Stimulated activated effector memory CD8-positive, alpha-beta T cell treated with anti-CD3 and anti-CD28 coated beads, Interleukin-12 subunit alpha, Interleukin-12 subunit beta, amount 100 ng/mL, for 72 hours (primary cell): ENCODE results near the gene COMT.

Experiments
- ATAC-seq: fragments of 150-1000 bp; cut with Tn5 transposase; 2 replicates; pipeline ENCODE4 v1.10.0; 2021
- DNase-seq, 2 donors: peaks; one replicate each; pipeline ENCODE4 v3.0.0; 2021 to 2022; ENCODE audit warnings: low spot score in 2 of 2
- H3K27ac Mint-ChIP-seq: one replicate; pipeline ENCODE4 v1.8.0; 2022; ENCODE audit warnings: mild to moderate bottlenecking, mixed read lengths
- H3K36me3 Mint-ChIP-seq: one replicate; pipeline ENCODE4 v1.8.0; 2022; ENCODE audit warnings: mild to moderate bottlenecking, mixed read lengths
- H3K4me1 Mint-ChIP-seq: one replicate; pipeline ENCODE4 v1.8.0; 2022; ENCODE audit warnings: mixed read lengths
- H3K4me3 Mint-ChIP-seq: one replicate; pipeline ENCODE4 v1.8.0; 2022; ENCODE audit warnings: mild to moderate bottlenecking, mixed read lengths
- H3K9me3 Mint-ChIP-seq: one replicate; pipeline ENCODE4 v1.8.0; 2022; ENCODE audit warnings: mixed read lengths

COMT gene

GRCh38 chr22:19995611-19996339, 54.2 kb downstream of the COMT start:
- Mint-ChIP-seq H3K4me3 (no peak overlapping the region), H3K9me3 (no peaks in the 10 kb centered on the region), H3K4me1 (no peaks in the 10 kb centered on the region), H3K36me3 (no peaks in the 10 kb centered on the region), H3K27ac (no peak overlapping the region)
- DNase-seq: no peak
- ATAC-seq: no peak

- Mint-ChIP-seq H3K4me3 (no peak overlapping the region), H3K4me1 (no peaks in the 10 kb centered on the region), H3K27ac (no peak overlapping the region), H3K36me3 (no peaks in the 10 kb centered on the region), H3K9me3 (no peaks in the 10 kb centered on the region)
- no peak for ATAC-seq
- no peak for DNase-seq
Observed at GRCh38 chr22:19996694-19997384, 55.3 kb downstream of the COMT start.

GRCh38 chr22:19997561-19998231, 56.1 kb downstream of the COMT start:
- peak; percentile 27 for ATAC-seq
- Mint-ChIP-seq H3K4me1 (no peaks in the 10 kb centered on the region), H3K27ac (no peak overlapping the region), H3K4me3 (no peak overlapping the region), H3K9me3 (no peaks in the 10 kb centered on the region), H3K36me3 (no peaks in the 10 kb centered on the region)
- DNase-seq: no peak

GRCh38 chr22:19998232-19998951, 56.8 kb downstream of the COMT start:
- Mint-ChIP-seq H3K4me3 (no peak overlapping the region), H3K4me1 (no peaks in the 10 kb centered on the region), H3K36me3 (no peaks in the 10 kb centered on the region), H3K27ac (no peak overlapping the region), H3K9me3 (peaks cover 3% of the 10 kb centered on the region)
- no peak for ATAC-seq
- no peak for DNase-seq

- H3K36me3 Mint-ChIP-seq: no peaks in the 10 kb centered on the region
- H3K4me1 Mint-ChIP-seq: no peaks in the 10 kb centered on the region
- H3K27ac Mint-ChIP-seq: no peak overlapping the region
- H3K4me3 Mint-ChIP-seq: no peak overlapping the region
- DNase-seq (no peak), ATAC-seq (no peak)
- peaks cover 9% of the 10 kb centered on the region for H3K9me3 Mint-ChIP-seq
Observed at GRCh38 chr22:19998991-19999820, 57.6 kb downstream of the COMT start.

- H3K4me3 Mint-ChIP-seq: no peak overlapping the region
- H3K9me3 Mint-ChIP-seq: peaks cover 9% of the 10 kb centered on the region
- no peaks in the 10 kb centered on the region for H3K36me3 Mint-ChIP-seq
- no peaks in the 10 kb centered on the region for H3K4me1 Mint-ChIP-seq
- no peak for ATAC-seq
- no peak overlapping the region for H3K27ac Mint-ChIP-seq
- no peak for DNase-seq
Observed at GRCh38 chr22:20000246-20001081, 58.9 kb downstream of the COMT start.

- ATAC-seq (no peak), DNase-seq (no peak)
- Mint-ChIP-seq H3K27ac (no peak overlapping the region), H3K9me3 (peaks cover 9% of the 10 kb centered on the region), H3K4me3 (no peak overlapping the region), H3K4me1 (no peaks in the 10 kb centered on the region), H3K36me3 (no peaks in the 10 kb centered on the region)
Observed at GRCh38 chr22:20001082-20001638, 59.6 kb downstream of the COMT start.

GRCh38 chr22:20002128-20002527, 60.6 kb downstream of the COMT start:
- H3K4me1 Mint-ChIP-seq: no peaks in the 10 kb centered on the region
- DNase-seq (no peak), ATAC-seq (no peak)
- H3K36me3 Mint-ChIP-seq: no peaks in the 10 kb centered on the region
- H3K4me3 Mint-ChIP-seq: no peak overlapping the region
- H3K9me3 Mint-ChIP-seq: peaks cover 9% of the 10 kb centered on the region
- no peak overlapping the region for H3K27ac Mint-ChIP-seq

GRCh38 chr22:20002636-20003035, 61.1 kb downstream of the COMT start:
- Mint-ChIP-seq H3K4me1 (no peaks in the 10 kb centered on the region), H3K9me3 (peaks cover 9% of the 10 kb centered on the region), H3K36me3 (no peaks in the 10 kb centered on the region), H3K27ac (no peak overlapping the region), H3K4me3 (no peak overlapping the region)
- ATAC-seq (no peak), DNase-seq (no peak)

- Mint-ChIP-seq H3K36me3 (no peaks in the 10 kb centered on the region), H3K4me1 (no peaks in the 10 kb centered on the region), H3K27ac (no peak overlapping the region), H3K4me3 (no peak overlapping the region), H3K9me3 (peaks cover 9% of the 10 kb centered on the region)
- ATAC-seq (no peak), DNase-seq (no peak)
Observed at GRCh38 chr22:20003304-20003703, 61.7 kb downstream of the COMT start.

- Mint-ChIP-seq H3K36me3 (no peaks in the 10 kb centered on the region), H3K9me3 (peaks cover 9% of the 10 kb centered on the region), H3K4me3 (no peak overlapping the region), H3K27ac (no peak overlapping the region), H3K4me1 (no peaks in the 10 kb centered on the region)
- ATAC-seq (no peak), DNase-seq (no peak)
Observed at GRCh38 chr22:20004464-20004863, 62.9 kb downstream of the COMT start.

GRCh38 chr22:20008221-20008995, 66.8 kb downstream of the COMT start:
- ATAC-seq (no peak), DNase-seq (no peak)
- no peak overlapping the region for H3K4me3 Mint-ChIP-seq
- H3K27ac Mint-ChIP-seq: peak overlapping the region; percentile 78
- no peaks in the 10 kb centered on the region for H3K4me1 Mint-ChIP-seq
- H3K9me3 Mint-ChIP-seq: peaks cover 6% of the 10 kb centered on the region
- H3K36me3 Mint-ChIP-seq: no peaks in the 10 kb centered on the region

GRCh38 chr22:20009018-20009491, 67.5 kb downstream of the COMT start:
- Mint-ChIP-seq H3K27ac (no peak overlapping the region), H3K9me3 (no peaks in the 10 kb centered on the region), H3K4me3 (no peak overlapping the region), H3K36me3 (no peaks in the 10 kb centered on the region), H3K4me1 (no peaks in the 10 kb centered on the region)
- ATAC-seq (no peak), DNase-seq (no peak)
